CD4-positive, alpha-beta T cell treated with Interleukin-17A for 1 hour (primary cell): Measurements from ENCODE around the gene PRKAB1.

Experiments used
- DNase-seq: peaks from one replicate; pipeline ENCODE4 v3.0.0-alpha.2; 2020

The PRKAB1 gene

GRCh38 chr12:119664642-119665041 lies 3.3 kb upstream of the PRKAB1 start:
- no peak for DNase-seq

DNA sequence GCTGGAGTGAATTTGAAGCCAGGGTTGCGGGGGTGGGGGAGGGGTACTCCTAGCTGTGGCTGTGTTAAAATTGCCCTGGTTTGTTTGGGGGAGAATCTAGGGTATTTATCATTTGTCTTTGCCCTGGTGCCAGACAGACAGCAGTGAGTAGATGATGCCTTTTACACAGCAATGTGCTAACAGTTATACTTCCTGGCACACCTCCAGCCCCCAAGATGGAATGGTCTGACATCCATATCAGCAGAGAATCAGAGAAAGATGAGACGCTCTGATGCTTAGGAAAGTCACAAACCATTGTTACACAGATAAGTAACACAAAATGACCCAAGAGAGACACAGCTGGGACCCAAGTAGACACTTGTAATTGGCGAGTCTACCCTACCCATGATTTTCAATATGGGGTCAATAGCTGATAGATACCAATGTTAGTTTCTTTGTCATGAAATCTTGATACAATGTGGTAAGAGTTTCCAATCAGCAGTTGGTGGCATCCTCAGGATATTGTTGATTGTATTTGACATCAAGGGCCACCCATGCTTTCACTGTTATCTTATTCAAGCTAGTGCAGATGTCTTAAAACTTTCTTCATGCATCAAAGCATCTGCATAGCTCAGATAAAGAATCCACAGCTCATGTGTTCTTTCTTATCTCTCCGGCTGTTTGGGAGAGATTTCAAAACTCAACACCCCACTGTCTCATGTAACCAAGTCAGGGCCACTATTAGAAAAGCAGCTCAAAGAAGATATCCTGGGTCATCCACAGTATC lies 2.6 kb upstream of the PRKAB1 start:
- no peak for DNase-seq

DNA sequence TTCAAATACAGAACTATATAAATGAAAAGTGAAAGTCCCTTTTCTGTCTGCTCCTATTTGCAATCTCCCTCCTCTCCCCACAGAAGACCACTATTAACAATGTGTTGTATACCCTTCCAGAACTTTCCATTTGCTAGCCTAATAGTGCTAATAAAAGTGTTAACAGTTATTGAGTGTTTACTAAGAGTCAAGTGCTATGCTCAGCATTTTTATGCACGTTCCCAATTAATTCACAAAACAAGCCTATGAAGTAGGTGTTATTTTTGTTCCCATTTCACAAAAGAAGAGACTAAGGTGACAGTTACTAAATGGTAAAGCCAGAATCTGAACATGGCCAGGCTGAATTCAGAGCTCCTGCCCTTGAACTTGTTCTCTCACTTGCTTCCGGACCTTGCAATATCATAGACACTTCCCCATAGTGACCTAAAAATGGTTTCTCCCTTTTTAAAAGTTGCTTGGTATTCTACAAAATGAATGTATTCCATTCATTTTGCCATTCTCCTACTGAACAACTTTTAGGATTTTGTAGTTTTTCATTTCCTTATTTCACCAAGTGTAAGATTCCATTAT lies 1.6 kb upstream of the PRKAB1 start:
- no peak for DNase-seq

DNA sequence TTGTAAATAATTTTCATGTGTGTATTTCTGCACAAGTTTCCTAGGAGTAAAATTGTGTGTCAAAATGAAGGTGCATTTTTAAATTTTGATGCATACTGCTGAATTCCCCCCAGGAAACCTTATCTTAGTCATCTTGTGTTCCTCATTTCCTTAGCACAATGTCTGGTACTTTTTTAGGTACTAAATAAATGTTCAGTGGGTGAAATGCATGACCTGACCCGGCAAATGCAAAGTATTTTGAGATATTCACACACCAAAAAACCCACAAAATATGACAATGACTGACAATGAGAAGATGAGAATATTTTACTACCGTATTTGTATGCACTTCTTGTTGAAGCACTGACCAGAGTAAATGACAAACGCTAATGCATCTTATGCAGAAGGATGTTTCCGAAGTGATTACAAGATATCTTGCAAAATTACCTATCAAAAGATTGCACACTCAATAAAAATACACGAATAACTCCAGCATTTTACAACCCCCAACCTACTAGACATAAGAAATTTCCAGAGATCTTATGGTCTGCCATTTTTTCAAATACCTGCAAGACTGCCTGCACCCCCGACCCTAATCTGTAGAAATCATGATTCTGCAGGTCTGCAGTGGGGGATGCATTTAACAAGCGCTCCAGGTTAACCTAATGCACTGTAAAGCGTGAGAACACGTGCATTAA lies 895 bp upstream of the PRKAB1 start:
- no peak for DNase-seq

DNA sequence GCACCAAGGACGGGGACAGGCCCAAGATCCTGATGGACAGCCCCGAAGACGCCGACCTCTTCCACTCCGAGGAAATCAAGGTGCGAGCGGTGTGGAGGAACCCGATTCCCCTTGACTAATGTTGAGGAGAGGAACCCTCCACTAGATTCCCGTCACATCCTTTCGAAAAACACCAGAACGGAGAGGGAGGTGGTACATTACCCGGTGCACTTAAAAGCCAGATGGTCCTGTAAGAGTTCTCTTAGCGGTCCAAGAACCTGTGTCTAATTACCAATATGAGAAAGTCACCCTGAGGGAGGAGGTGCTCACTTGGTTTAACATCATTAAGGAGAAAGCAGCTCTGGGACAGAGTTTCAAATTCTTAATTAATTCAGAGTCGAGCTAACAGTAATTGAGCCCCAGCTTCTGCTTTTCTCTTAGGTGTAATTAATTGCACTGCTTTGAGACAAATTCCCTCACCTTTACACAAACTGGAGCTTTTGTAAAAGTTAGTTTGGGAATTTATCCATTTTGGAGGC lies 450 bp downstream of the PRKAB1 start:
- no peak for DNase-seq

GRCh38 chr12:119669744-119670472 lies 2.0 kb downstream of the PRKAB1 start:
- DNase-seq = no peak

- no peak for DNase-seq
Observed at GRCh38 chr12:119671070-119671469, 3.1 kb downstream of the PRKAB1 start.

DNA sequence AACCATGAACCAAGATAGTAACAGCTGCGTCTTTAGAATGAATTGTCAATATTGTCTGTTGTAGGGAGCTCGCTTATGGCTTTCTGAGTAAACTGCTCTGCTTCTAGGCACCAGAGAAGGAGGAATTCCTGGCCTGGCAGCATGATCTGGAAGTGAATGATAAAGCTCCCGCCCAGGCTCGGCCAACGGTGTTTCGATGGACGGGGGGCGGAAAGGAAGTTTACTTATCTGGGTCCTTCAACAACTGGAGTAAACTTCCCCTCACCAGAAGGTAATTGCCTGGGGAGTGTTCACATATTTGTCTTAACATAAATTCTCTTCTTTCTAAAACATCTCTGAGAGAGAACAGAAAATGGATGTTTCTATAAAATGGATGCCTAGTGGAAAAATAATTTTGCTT lies 4.3 kb downstream of the PRKAB1 start:
- DNase-seq = no peak

DNA sequence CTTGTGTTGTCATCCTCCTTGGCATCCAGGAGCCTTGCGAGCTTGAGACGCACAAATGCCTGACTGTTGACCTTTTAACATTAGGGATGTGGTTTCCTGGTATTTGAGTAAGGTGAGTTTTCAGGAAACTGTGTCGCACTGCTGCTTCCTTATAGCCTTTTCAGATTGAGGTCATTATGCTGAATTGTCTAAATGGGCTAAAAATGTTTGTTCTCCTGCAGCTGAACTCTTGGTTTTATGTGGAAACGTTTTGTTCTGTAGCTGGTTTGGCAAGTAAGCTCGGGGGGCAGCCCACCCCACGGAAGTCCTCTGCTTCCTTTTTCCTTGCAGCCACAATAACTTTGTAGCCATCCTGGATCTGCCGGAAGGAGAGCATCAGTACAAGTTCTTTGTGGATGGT lies 5.7 kb downstream of the PRKAB1 start:
- no peak for DNase-seq

GRCh38 chr12:119674560-119674959 lies 6.6 kb downstream of the PRKAB1 start:
- no peak for DNase-seq

DNA sequence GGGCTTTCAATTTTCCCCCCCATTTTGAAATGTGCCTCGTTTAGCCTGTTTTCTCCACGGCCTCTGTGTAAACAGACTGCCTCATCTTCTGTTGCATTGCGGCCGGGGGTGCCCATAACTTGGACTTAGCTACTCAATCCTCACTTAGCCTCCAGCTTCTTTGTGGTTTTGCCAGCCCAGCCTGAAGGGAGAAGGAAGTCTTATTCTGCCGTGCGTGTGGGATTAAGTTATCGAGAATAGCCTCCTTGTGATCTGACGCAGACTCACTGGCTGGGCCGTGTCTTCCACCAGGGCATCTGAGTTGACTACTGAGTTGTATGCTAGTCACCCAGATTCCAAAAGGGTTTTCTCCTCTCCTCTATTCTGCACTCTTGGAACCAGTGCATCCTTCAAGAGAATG lies 8.1 kb downstream of the PRKAB1 start:
- no peak for DNase-seq

- DNase-seq = no peak
Observed at GRCh38 chr12:119676573-119676972, 8.6 kb downstream of the PRKAB1 start.

DNA sequence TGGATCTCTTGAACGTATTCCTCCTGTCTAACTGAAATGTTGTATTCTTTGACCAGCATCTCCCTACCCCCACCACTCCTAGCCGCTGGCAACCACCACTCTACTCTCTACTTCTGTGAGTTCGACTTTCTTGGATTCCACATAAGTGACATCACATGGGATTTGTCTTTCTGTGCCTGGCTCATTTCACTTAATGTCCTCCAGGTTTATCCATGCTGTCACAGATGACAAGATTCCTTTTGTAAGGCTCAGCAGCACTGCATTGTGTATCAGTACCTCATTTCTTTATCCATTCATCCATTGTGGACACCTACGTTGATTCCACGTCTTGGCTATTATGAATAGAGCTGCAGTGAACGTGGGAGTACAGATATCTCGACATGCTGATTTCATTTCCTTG lies 10.5 kb downstream of the PRKAB1 start:
- DNase-seq = no peak

DNA sequence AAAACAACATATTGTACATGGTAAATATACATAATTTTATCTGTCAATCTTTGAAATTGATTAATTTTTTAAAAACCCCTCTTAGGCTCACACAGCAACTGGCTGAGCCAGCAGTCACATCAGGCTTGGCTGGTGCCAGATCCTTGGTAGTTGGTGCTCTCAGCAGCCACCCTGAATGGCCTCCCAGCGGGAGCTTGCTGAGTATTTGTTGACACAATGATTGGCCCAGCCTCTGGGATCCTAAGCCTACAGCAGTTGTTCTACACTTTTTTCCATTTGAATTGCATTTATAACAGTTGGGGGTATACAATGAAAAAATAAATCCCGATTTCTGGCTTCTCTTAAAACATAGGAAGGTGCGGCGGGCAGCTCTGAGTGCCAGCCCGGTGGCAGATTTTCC lies 11.1 kb downstream of the PRKAB1 start:
- no peak for DNase-seq

DNA sequence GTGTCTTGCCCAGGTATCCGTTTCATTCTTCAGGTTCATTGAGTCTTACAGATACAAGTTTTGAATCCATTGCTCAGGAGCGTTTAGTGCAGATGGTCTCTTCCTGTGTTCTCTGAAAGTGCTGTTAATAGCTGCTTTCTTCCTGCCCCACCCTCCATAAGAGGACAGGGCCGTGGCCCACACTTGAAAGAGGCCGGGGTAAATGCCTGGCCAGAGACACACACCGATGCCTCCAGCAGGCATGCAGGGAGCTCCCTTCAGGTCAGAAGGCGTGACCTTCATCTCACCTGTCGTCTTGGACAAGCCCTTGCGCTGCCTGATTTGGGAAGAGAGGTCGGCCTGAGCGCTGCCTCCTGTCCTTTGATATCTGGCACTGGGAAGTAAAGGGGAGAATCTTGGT lies 11.6 kb downstream of the PRKAB1 start:
- DNase-seq = no peak

DNA sequence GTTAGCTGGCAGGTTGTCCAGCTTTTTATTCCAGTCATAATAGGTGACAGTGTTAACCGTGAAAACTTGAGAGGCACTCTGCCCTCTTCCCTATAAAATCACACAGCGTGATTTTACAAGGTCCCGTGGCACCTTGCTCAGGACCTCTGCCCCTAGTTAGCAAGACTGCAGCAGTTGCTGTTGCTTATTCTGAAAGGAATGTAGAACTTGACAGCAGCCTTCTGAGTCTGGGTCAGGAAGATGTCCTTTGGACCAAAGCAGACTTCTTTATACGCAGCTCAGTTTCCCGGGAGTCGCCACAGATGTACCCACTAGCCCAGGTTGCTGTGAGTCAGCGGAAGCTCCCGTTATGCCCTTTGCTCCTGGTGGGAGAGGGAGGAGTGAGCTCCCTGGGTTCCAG lies 13.2 kb downstream of the PRKAB1 start:
- no peak for DNase-seq

DNA sequence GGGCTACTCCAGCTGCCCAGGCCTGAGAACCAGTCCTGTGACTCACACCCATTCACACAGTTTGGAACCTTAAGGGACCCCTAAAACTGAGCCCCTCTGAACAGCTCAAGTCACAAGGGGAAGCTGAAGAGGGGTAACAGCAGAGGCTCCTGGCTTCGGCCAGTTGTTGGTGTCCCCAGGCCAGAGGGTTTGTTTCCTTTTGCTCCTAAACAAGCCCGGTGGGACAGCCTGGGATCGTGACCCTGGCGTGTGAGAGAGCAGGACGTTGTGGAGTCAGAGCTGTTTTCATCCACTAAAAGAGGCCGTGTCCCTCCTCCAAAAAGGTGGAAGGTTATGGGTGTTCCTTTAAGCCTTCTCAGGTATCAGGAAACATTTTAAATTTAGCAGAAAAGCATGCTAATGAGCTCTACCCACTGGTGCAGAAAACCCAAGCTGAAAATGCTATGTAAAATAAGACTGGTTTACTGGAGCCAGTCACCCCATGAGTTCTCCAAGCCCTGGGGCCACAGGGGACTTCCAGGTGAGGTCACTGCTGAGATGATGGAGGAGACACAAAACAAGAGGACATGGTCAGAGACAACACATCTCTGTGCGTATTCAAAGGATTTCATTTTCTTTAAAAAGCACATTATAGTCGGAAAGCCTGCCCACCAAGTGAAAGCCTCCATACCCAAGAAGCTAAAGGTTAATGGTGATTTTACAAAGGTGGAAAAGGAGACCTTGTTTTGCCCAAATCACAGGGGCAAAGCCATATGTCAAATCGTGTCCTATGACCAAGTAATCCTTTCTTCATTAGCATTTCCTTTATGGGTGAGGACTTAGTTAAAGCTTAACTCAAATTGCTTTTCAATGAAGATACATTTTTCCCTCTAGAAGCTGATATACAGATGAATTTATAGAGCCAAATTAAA lies 14.1 kb downstream of the PRKAB1 start:
- no peak for DNase-seq

DNA sequence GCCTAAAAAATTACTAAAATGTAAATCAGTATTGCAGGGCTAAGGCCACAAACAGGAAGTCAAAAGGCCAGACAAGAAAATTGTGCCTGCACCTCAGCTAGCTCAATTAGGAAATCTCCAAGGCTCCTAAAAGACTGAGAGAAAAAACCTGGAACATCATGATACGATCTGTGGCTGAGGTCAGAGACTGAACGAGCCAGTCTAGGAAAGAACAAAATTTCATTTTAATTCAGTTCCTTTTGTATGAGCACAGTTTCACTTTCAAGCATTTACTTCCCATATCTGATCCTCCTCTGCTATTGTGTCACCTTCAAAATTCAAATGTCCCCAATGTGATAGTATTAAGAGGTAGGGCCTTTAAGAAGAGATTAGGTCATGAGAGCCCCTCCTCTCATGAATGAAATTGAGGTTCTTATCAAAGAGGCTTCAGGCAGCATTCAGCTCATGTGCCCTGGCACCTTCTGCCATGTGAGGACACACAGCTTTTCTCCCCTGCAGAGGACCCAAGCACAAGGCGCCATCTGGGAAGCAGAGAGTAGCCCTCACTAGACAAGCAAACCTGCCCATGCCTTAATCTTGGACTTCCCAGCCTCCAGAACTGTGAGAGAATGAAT lies 14.8 kb downstream of the PRKAB1 start:
- no peak for DNase-seq

DNA sequence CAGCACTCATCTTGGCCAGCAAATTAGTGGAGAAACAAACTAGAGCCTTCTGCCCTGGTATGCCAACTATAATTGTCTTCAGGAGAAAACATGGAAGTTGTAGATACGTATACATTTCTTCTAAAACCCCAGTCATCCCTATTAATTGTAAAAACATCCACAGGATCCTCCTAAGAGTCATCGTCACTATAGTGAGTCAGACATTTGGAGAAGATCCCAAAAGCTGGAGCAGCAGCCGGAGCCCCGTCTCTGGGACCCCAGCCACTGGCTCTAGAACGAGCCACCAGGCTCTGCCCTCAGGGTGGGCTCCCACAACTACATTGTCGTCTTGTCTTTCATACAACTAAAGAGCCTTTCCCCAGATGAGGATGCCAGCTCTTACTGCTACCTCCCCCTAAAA lies 15.5 kb downstream of the PRKAB1 start:
- no peak for DNase-seq

DNA sequence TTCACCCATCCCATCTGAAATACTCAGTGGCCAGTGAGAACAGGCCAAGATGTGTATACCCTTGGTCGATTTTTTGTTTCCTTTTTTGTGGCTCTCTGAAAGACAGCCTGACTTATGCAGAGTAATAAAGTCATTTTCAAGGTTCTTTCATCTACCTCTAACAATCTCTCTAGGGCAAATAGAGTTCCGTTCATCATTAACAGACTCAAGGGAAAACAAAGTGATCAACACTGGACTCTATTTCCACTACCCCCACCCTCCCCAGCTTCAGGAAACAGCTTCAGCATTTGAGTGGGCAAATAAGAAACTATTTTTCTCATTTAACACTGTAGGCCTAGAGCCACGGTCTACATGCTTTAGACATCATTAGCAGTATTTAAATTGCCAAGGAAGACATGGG lies 15.9 kb downstream of the PRKAB1 start:
- no peak for DNase-seq

DNA sequence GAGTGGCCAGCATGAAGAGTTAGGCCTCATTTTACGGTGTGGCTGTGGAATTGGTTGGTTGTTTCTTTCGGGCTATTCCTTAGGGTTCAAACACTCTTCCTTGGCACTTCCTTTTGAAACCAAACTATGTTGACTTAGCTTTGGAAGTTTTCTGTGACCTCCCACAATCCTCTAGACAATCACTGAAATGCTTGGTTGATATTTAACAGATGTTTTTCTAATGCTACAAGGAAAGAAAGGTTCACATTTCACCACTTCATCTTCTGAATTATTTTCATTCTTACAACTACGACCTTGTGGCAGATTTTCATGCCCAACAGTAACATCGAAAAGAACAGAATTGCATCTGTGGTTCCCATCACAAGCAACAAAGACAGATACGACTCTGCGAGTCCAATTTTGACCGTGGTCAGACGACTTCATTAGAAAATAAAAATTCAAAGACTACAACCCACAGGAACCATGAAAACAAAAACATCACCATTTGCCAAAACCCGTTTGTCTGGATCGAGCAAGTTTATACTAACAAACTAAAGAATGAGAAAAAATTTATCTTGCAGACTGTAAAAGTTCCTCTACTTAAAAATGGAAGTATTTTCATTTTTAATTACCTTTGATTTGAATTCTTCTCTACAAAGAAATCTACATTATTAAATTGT lies 16.9 kb downstream of the PRKAB1 start:
- DNase-seq = no peak
